ENCODE results near the gene SH3BP5L. TPM values are rescaled to one million over a fixed set of nuclear protein-coding genes. Genes with fewer than 3 reads are reported as not detected.

Gene SH3BP5L
- total and polyA plus RNA-seq, 4 donors: 16.4 to 25.5 (median 17.5) TPM

DNA sequence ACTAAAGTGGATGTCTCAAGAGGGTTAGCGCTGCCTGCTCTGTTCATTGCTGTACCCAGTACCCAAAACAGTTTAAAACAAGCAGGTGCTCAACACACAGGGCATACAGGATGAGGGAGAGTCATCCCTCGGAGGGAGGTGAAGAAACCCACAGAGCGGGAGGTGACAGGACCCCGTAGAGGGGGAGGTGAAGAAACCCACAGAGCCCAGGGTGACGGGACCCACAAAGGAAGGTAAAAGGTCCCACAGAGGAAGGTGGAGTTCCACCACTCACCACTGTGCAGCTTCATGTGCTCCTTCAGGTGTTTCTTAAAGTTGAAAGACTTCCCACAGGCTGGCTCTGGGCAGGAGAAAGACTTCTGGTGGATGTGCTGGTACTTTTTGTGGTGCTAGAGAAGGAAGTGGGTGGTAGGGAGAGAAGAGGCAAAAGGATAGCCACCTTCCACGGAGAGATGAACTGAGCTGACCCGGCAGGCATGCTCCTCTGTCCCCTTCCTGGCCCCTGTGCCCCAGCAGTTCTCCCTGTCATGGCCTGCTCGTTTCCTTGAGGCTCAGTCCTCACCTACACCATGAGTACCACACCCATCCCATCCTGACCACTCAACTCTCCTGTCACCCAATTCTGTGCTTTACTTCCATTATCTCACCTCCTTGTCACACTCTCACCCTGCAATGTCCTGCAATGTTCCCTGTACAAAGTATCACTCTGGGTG is 28.1 kb upstream of the SH3BP5L start:
- ATAC-seq (ENCODE audit: insufficient read depth, low FRiP score) (no peak), DNase-seq (no peak)
- 75 to 83% methylated on average over 8 of the region's 8 CpGs for WGBS, 2 donors
- no peak overlapping the region for H3K27ac ChIP-seq (ENCODE audit: low read depth in 1 of 2, low read length in 1 of 2)
- TF ChIP-seq, protein P1, sequence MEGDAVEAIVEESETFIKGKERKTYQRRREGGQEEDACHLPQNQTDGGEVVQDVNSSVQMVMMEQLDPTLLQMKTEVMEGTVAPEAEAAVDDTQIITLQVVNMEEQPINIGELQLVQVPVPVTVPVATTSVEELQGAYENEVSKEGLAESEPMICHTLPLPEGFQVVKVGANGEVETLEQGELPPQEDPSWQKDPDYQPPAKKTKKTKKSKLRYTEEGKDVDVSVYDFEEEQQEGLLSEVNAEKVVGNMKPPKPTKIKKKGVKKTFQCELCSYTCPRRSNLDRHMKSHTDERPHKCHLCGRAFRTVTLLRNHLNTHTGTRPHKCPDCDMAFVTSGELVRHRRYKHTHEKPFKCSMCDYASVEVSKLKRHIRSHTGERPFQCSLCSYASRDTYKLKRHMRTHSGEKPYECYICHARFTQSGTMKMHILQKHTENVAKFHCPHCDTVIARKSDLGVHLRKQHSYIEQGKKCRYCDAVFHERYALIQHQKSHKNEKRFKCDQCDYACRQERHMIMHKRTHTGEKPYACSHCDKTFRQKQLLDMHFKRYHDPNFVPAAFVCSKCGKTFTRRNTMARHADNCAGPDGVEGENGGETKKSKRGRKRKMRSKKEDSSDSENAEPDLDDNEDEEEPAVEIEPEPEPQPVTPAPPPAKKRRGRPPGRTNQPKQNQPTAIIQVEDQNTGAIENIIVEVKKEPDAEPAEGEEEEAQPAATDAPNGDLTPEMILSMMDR (IDR thresholded peaks at IDR 0.05; ENCODE audit: control extremely low read depth, extremely low read depth): no peak
- H3K4me3 ChIP-seq: no peak overlapping the region
- no peaks in the 10 kb centered on the region for H3K27me3 ChIP-seq (ENCODE audit: control insufficient read depth in 3 of 3, insufficient read depth in 3 of 3, low read length in 2 of 3)
- H3K4me1 ChIP-seq (ENCODE audit: control insufficient read depth in 5 of 5, insufficient read depth in 5 of 5, low read length in 5 of 5): peaks cover 0 to 14% (median 7%) of the 10 kb centered on the region in 5 donors
- H3K9ac ChIP-seq (ENCODE audit: insufficient read depth in 1 of 2, low read length in 2 of 2): no peak overlapping the region
- H3K36me3 ChIP-seq (ENCODE audit: control insufficient read depth in 4 of 4, insufficient read depth in 4 of 4, low read length in 4 of 4): peaks cover 7 to 24% (median 14%) of the 10 kb centered on the region in 4 donors
- no peaks in the 10 kb centered on the region for H3K9me3 ChIP-seq (ENCODE audit: control insufficient read depth in 4 of 4, insufficient read depth in 3 of 4, low read length in 3 of 4)

DNA sequence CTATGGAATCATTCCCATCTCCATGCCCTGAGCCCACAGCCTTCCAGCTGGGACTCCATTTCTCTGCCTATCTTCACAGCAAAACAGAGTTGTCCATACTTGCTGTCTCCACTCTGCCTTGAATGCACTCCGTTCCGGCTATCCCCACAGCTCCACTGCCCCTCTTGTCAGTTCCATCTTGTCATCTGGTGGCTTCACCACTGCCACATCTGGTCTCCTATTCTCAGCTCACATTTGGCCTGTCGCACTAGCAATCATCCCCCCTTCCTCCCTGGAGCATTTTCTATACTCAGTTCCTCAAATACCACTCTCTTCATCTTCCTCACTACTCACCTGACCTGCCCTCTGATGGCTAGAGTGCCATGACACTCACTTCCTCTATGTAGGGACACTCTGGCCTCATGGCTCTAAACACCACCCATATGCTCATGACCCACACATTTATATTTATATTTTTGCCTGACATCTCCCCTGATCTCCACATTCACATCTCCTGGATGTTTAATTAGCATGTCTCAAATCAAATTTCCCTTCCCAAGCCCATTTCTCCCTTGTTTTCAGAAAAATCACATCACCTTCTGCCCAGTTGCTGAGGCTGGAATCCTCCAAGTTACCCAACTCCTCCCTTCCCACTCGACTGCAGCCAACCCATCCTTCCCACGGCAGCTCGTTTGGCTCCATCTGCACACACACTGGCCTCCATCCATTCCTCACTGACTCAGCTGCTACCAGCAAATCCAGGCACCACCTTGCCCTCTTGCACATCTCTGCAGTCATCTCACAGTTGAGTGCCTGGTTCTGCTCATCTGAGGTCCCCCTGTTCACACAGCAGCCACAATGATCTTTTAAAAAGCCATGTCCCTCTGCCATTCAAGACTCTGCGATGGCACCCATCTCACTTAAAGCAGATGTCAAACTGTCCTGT is 27.0 kb upstream of the SH3BP5L start:
- no peaks in the 10 kb centered on the region for H3K9me3 ChIP-seq (ENCODE audit: control insufficient read depth in 4 of 4, insufficient read depth in 3 of 4, low read length in 3 of 4)
- H3K36me3 ChIP-seq (ENCODE audit: control insufficient read depth in 4 of 4, insufficient read depth in 4 of 4, low read length in 4 of 4): peaks cover 15 to 34% (median 18%) of the 10 kb centered on the region in 4 donors
- WGBS, 2 donors: 85% methylated on average over 7 of the region's 7 CpGs
- ATAC-seq (ENCODE audit: insufficient read depth, low FRiP score) (no peak), DNase-seq (no peak)
- H3K4me1 ChIP-seq (ENCODE audit: control insufficient read depth in 5 of 5, insufficient read depth in 5 of 5, low read length in 5 of 5): peaks cover 0 to 6% (median 5%) of the 10 kb centered on the region in 5 donors
- TF ChIP-seq, protein P1 (IDR thresholded peaks at IDR 0.05; ENCODE audit: control extremely low read depth, extremely low read depth): no peak
- no peak overlapping the region for H3K9ac ChIP-seq (ENCODE audit: insufficient read depth in 1 of 2, low read length in 2 of 2)
- H3K27me3 ChIP-seq (ENCODE audit: control insufficient read depth in 3 of 3, insufficient read depth in 3 of 3, low read length in 2 of 3): no peaks in the 10 kb centered on the region
- no peak overlapping the region for H3K4me3 ChIP-seq
- peak overlapping the region in 1 of 2 donors; percentile 11 for H3K27ac ChIP-seq (ENCODE audit: low read depth in 1 of 2, low read length in 1 of 2)

DNA sequence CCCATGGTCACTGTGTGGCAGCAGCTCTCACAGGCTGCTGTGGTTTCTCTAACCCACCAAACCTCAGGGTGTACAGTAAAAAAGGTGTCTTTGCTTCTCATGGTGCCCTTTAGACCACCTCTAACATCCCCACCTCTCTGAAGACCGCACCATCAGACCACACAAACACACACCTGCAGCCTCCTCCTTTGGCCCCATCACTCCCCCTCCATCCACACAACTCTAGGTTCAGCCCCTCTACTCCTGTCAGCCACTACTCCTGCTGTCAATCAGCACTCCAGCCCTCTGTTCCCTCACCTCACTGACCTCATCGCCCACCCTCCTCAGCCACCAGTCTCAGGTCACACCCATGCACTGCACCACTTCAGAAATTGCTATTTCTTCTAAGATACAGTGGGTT is 25.7 kb upstream of the SH3BP5L start:
- ATAC-seq (ENCODE audit: insufficient read depth, low FRiP score): no peak
- 93 to 98% methylated on average over 2 of the region's 2 CpGs for WGBS, 2 donors
- Histone ChIP-seq H3K9ac (ENCODE audit: insufficient read depth in 1 of 2, low read length in 2 of 2) (no peak overlapping the region), H3K9me3 (ENCODE audit: control insufficient read depth in 4 of 4, insufficient read depth in 3 of 4, low read length in 3 of 4) (peaks cover 0 to 2% (median 0%) of the 10 kb centered on the region in 4 donors), H3K4me1 (ENCODE audit: control insufficient read depth in 5 of 5, insufficient read depth in 5 of 5, low read length in 5 of 5) (peaks cover 0 to 3% (median 0%) of the 10 kb centered on the region in 5 donors), H3K27ac (ENCODE audit: low read depth in 1 of 2, low read length in 1 of 2) (no peak overlapping the region), H3K27me3 (ENCODE audit: control insufficient read depth in 3 of 3, insufficient read depth in 3 of 3, low read length in 2 of 3) (no peaks in the 10 kb centered on the region), H3K4me3 (no peak overlapping the region), H3K36me3 (ENCODE audit: control insufficient read depth in 4 of 4, insufficient read depth in 4 of 4, low read length in 4 of 4) (peaks cover 19 to 48% (median 24%) of the 10 kb centered on the region in 4 donors)
- TF ChIP-seq, protein P1 (IDR thresholded peaks at IDR 0.05; ENCODE audit: control extremely low read depth, extremely low read depth): no peak
- no peak for DNase-seq

Data from lung (tissue), 12 donors.